Measurements from ENCODE around the gene SNTG2. TPM values are rescaled to one million over a fixed set of nuclear protein-coding genes. Genes with fewer than 3 reads are reported as not detected.

SNTG2 gene
- total and polyA plus RNA-seq, 2 donors (not counting 1 experiment from before 2014, with no cell fraction given): 0.06 TPM; not detected in 1

DNA sequence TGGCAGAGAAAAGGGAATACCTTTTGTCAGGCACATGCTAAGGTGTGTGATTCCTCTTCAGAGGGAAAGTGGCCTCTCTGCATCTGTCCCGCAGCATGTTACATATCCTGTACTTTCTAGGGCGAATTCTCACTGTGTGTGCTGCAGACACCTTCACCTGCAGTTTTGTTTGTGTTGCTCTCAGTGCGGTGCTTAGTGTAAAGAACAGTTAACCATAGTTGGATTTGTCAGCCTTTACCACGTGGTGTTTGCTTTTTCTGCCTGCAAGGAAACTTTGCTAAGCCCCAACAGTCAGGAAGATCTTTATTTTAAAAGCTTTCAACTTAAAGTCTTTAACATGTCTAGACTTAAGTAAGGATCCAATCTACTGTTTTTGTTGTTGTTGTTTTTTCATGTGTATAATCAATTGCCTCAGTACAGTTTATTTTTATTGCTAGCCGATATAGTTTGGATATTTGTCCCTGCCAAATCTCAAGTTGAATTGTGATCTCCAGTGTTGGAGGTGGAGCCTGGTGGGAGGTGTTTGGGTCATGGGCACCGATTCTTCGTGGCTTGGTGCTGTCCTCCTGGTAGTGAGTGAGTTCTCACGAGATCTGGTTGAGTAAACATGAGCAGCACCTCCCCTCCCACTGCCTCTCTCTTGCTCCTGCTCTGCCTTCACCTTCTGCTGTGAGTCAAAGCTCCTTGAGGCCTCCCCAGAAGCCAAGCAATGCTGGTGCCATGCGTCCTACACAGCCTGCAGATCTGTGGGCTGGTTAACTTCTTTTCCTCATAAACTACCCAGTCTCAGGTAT is 90.6 kb downstream of the SNTG2 start:
- no peaks in the 10 kb centered on the region for H3K9me3 ChIP-seq (ENCODE audit: control insufficient read depth, insufficient read depth, low read depth, low read length)
- H3K27me3 ChIP-seq (ENCODE audit: control insufficient read depth, insufficient read depth, low read length): no peaks in the 10 kb centered on the region
- H3K4me2 ChIP-seq (ENCODE audit: extremely low read depth, insufficient read depth, low read length): no peak overlapping the region
- no peaks in the 10 kb centered on the region for H3K36me3 ChIP-seq (ENCODE audit: control insufficient read depth, insufficient read depth, low read length)
- H4K20me1 ChIP-seq (ENCODE audit: control insufficient read depth, extremely low read depth, insufficient read depth, low read length): no peaks in the 10 kb centered on the region
- H3K9ac ChIP-seq (ENCODE audit: insufficient read depth, low read length): no peak overlapping the region
- no peak for DNase-seq (ENCODE audit: low read depth in 2 of 2)
- no peak for TF ChIP-seq EZH2 (IDR thresholded peaks at IDR 0.05; ENCODE audit: low read length, missing control alignments)
- TF ChIP-seq, protein P1, sequence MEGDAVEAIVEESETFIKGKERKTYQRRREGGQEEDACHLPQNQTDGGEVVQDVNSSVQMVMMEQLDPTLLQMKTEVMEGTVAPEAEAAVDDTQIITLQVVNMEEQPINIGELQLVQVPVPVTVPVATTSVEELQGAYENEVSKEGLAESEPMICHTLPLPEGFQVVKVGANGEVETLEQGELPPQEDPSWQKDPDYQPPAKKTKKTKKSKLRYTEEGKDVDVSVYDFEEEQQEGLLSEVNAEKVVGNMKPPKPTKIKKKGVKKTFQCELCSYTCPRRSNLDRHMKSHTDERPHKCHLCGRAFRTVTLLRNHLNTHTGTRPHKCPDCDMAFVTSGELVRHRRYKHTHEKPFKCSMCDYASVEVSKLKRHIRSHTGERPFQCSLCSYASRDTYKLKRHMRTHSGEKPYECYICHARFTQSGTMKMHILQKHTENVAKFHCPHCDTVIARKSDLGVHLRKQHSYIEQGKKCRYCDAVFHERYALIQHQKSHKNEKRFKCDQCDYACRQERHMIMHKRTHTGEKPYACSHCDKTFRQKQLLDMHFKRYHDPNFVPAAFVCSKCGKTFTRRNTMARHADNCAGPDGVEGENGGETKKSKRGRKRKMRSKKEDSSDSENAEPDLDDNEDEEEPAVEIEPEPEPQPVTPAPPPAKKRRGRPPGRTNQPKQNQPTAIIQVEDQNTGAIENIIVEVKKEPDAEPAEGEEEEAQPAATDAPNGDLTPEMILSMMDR (conservative IDR thresholded peaks at IDR 0.05 in 1 of 2, IDR thresholded peaks at IDR 0.05 in 1 of 2; ENCODE audit: low read depth in 1 of 2, low read length in 2 of 2): no peak
- H2AFZ ChIP-seq (ENCODE audit: low read length): no peak overlapping the region
- H3K4me1 ChIP-seq (ENCODE audit: control insufficient read depth, extremely low read depth, insufficient read depth, low read length): no peaks in the 10 kb centered on the region
- H3K27ac ChIP-seq (ENCODE audit: insufficient read depth, low read length): no peak overlapping the region
- no peak overlapping the region for H3K4me3 ChIP-seq (replicated peaks in 1 of 4; ENCODE audit: control extremely low read depth in 1 of 4, insufficient read depth in 1 of 4, low read depth in 3 of 4, low read length in 4 of 4)
- no peaks in the 10 kb centered on the region for H3K79me2 ChIP-seq (ENCODE audit: control insufficient read depth, insufficient read depth, low read length)

DNA sequence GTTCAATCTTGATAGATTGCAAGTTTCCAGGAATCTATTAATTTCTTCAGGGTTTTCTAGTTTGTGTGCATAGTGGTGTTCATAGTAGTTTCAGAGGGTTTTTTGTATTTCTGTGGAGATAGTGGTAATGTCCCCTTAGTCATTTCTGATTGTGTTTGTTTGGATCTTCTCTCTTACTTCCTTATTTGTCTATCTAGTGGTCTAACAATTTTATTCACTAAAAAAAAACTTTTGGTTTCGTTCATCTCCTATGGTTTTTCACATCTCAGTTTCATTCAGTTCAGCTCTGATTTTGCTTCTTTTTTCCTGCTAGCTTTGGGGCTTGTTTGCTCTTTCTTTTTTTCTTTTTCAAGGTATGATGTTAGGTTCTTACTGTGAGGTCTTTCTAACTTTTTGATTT is 94.5 kb downstream of the SNTG2 start:
- H3K79me2 ChIP-seq (ENCODE audit: control insufficient read depth, insufficient read depth, low read length): no peaks in the 10 kb centered on the region
- H4K20me1 ChIP-seq (ENCODE audit: control insufficient read depth, extremely low read depth, insufficient read depth, low read length): no peaks in the 10 kb centered on the region
- no peak overlapping the region for H2AFZ ChIP-seq (ENCODE audit: low read length)
- no peak for DNase-seq (ENCODE audit: low read depth in 2 of 2)
- no peak overlapping the region for H3K4me3 ChIP-seq (replicated peaks in 1 of 4; ENCODE audit: control extremely low read depth in 1 of 4, insufficient read depth in 1 of 4, low read depth in 3 of 4, low read length in 4 of 4)
- TF ChIP-seq, protein P1 (conservative IDR thresholded peaks at IDR 0.05 in 1 of 2, IDR thresholded peaks at IDR 0.05 in 1 of 2; ENCODE audit: low read depth in 1 of 2, low read length in 2 of 2): no peak
- no peak for TF ChIP-seq EZH2 (IDR thresholded peaks at IDR 0.05; ENCODE audit: low read length, missing control alignments)
- H3K4me2 ChIP-seq (ENCODE audit: extremely low read depth, insufficient read depth, low read length): no peak overlapping the region
- no peak overlapping the region for H3K9ac ChIP-seq (ENCODE audit: insufficient read depth, low read length)
- no peaks in the 10 kb centered on the region for H3K9me3 ChIP-seq (ENCODE audit: control insufficient read depth, insufficient read depth, low read depth, low read length)
- H3K4me1 ChIP-seq (ENCODE audit: control insufficient read depth, extremely low read depth, insufficient read depth, low read length): no peaks in the 10 kb centered on the region
- H3K27ac ChIP-seq (ENCODE audit: insufficient read depth, low read length): no peak overlapping the region
- H3K36me3 ChIP-seq (ENCODE audit: control insufficient read depth, insufficient read depth, low read length): no peaks in the 10 kb centered on the region
- H3K27me3 ChIP-seq (ENCODE audit: control insufficient read depth, insufficient read depth, low read length): no peaks in the 10 kb centered on the region

DNA sequence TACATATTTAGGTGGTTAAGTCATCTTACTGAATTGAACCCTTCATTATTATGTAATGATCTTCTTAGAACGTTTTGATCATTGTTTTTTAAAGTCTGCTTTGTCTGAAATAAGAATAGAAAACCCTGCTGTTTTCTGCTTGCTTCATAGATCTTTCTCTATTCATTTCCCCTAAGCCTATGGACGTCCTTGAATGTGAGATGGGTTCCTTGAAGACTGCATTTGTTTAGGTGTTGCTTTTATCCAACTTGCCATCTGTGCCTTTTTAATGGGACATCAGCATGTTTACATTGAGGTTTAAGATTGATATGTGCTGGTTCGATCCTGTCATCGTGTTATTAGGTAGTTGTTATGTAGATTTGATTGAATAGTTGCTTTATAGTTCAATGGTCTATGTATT is 95.4 kb downstream of the SNTG2 start:
- Histone ChIP-seq H3K4me3 (replicated peaks in 1 of 4; ENCODE audit: control extremely low read depth in 1 of 4, insufficient read depth in 1 of 4, low read depth in 3 of 4, low read length in 4 of 4) (no peak overlapping the region), H3K36me3 (ENCODE audit: control insufficient read depth, insufficient read depth, low read length) (no peaks in the 10 kb centered on the region)

More for the DNA sequence above, 95.4 kb downstream of the SNTG2 start:
- Histone ChIP-seq H3K9me3 (ENCODE audit: control insufficient read depth, insufficient read depth, low read depth, low read length) (no peaks in the 10 kb centered on the region), H3K4me1 (ENCODE audit: control insufficient read depth, extremely low read depth, insufficient read depth, low read length) (no peaks in the 10 kb centered on the region), H3K79me2 (ENCODE audit: control insufficient read depth, insufficient read depth, low read length) (no peaks in the 10 kb centered on the region), H3K4me2 (ENCODE audit: extremely low read depth, insufficient read depth, low read length) (no peak overlapping the region), H4K20me1 (ENCODE audit: control insufficient read depth, extremely low read depth, insufficient read depth, low read length) (no peaks in the 10 kb centered on the region), H2AFZ (ENCODE audit: low read length) (no peak overlapping the region), H3K9ac (ENCODE audit: insufficient read depth, low read length) (no peak overlapping the region), H3K27ac (ENCODE audit: insufficient read depth, low read length) (no peak overlapping the region), H3K27me3 (ENCODE audit: control insufficient read depth, insufficient read depth, low read length) (no peaks in the 10 kb centered on the region)
- DNase-seq (ENCODE audit: low read depth in 2 of 2): no peak
- TF ChIP-seq, protein P1 (conservative IDR thresholded peaks at IDR 0.05 in 1 of 2, IDR thresholded peaks at IDR 0.05 in 1 of 2; ENCODE audit: low read depth in 1 of 2, low read length in 2 of 2): no peak
- no peak for TF ChIP-seq EZH2 (IDR thresholded peaks at IDR 0.05; ENCODE audit: low read length, missing control alignments)
